Measurements from ENCODE around the gene CD46.

The CD46 gene

GRCh38 chr1:207817778-207818751, 66.2 kb downstream of the CD46 start:
- DNase-seq = no peak

GRCh38 chr1:207818971-207819451, 67.2 kb downstream of the CD46 start:
- no peak for DNase-seq

- DNase-seq = no peak
Observed at GRCh38 chr1:207820568-207821463, 69.0 kb downstream of the CD46 start.

GRCh38 chr1:207821464-207822045, 69.7 kb downstream of the CD46 start:
- no peak for DNase-seq

- no peak for DNase-seq
Observed at GRCh38 chr1:207822124-207822601, 70.3 kb downstream of the CD46 start.

- DNase-seq = peak; percentile 75
Observed at GRCh38 chr1:207822602-207823451, 71.0 kb downstream of the CD46 start.

GRCh38 chr1:207823531-207823879, 71.7 kb downstream of the CD46 start:
- DNase-seq = no peak

- peak; percentile 92 for DNase-seq
Observed at GRCh38 chr1:207823880-207824566, 72.2 kb downstream of the CD46 start.

GRCh38 chr1:207824691-207825408, 73.0 kb downstream of the CD46 start:
- DNase-seq = no peak

- no peak for DNase-seq
Observed at GRCh38 chr1:207825409-207825695, 73.5 kb downstream of the CD46 start.

- peak; percentile 99 for DNase-seq
Observed at GRCh38 chr1:207825719-207826556, 74.1 kb downstream of the CD46 start.

GRCh38 chr1:207826557-207827487, 75.0 kb downstream of the CD46 start:
- DNase-seq = no peak

GRCh38 chr1:207827488-207827830, 75.6 kb downstream of the CD46 start:
- DNase-seq = no peak

GRCh38 chr1:207828046-207828445, 76.2 kb downstream of the CD46 start:
- no peak for DNase-seq

- DNase-seq = peak; percentile 91
Observed at GRCh38 chr1:207828485-207829158, 76.8 kb downstream of the CD46 start.

- DNase-seq = no peak
Observed at GRCh38 chr1:207829576-207829975, 77.7 kb downstream of the CD46 start.

GRCh38 chr1:207830788-207831187, 78.9 kb downstream of the CD46 start:
- no peak for DNase-seq

Data from suppressor macrophage treated with lipopolysaccharide for 4 hours (primary cell).